ENCODE results near the gene SKI. TPM values are rescaled to one million over a fixed set of nuclear protein-coding genes. Genes with fewer than 3 reads are reported as not detected.
"Not testable (repeated sequence)": the region's sequence is repeated elsewhere in the genome, so short reads cannot be mapped to it uniquely, and the experiment has no call there.

SKI gene
- total and polyA plus RNA-seq, 4 donors, result 17.1 to 90.7 (median 40.7) TPM

DNA sequence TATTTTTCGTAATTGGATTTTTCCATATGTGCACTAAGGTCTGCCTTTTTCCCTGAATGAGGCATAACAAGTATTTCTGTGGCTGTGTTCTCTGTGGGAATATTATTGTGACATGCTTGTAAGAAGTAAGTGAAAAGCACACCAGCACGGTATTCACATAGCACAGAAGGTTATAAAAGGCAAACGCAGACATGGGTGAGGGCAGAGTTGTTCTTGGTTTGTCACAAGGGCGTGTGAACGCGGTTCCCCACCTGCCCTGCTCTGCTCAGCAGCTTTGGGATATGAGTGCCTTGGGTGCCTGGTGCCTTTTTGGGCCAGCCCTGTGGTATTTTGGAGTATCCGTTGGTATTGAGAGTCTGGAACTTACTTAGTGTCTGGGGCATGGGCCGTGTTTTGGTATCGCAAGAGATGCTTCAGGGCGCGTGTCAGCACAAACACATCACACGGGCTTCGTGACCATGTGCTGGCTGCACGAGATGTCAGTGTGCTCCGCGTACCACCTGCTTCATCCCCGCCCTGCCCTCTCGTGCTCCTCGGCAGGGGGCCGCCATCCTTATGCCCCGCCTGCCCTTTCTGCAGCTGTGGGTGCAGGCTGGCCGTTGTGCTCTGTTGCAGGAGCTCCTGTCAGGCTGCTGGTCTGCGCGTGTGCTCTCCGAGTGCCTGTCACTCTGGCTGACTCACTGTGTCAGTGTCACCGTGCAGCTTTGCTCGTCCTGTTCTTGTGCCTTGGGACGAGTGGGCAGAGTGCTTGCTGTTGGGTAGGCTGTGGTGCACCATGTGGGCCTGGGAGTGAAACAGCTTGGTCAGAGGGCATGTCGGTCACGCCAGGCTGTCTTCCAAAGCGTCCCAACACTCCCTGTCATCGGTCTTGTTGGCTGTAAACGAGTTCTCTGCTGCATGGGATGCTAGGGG lies 15.0 kb downstream of the SKI start:
- no peak overlapping the region for H3K9ac ChIP-seq (ENCODE audit: insufficient read depth in 1 of 2, low read length in 2 of 2)
- TF ChIP-seq, protein P1, sequence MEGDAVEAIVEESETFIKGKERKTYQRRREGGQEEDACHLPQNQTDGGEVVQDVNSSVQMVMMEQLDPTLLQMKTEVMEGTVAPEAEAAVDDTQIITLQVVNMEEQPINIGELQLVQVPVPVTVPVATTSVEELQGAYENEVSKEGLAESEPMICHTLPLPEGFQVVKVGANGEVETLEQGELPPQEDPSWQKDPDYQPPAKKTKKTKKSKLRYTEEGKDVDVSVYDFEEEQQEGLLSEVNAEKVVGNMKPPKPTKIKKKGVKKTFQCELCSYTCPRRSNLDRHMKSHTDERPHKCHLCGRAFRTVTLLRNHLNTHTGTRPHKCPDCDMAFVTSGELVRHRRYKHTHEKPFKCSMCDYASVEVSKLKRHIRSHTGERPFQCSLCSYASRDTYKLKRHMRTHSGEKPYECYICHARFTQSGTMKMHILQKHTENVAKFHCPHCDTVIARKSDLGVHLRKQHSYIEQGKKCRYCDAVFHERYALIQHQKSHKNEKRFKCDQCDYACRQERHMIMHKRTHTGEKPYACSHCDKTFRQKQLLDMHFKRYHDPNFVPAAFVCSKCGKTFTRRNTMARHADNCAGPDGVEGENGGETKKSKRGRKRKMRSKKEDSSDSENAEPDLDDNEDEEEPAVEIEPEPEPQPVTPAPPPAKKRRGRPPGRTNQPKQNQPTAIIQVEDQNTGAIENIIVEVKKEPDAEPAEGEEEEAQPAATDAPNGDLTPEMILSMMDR (IDR thresholded peaks at IDR 0.05; ENCODE audit: control extremely low read depth, extremely low read depth), result no peak
- peaks cover 16 to 56% (median 42%) of the 10 kb centered on the region in 5 donors for H3K4me1 ChIP-seq (ENCODE audit: control insufficient read depth in 5 of 5, insufficient read depth in 5 of 5, low read length in 5 of 5)
- H3K9me3 ChIP-seq (ENCODE audit: control insufficient read depth in 4 of 4, insufficient read depth in 3 of 4, low read length in 3 of 4), result no peaks in the 10 kb centered on the region
- 82 to 84% methylated on average over 33 of the region's 33 CpGs for WGBS, 2 donors
- H3K4me3 ChIP-seq, result no peak overlapping the region
- H3K27me3 ChIP-seq (ENCODE audit: control insufficient read depth in 3 of 3, insufficient read depth in 3 of 3, low read length in 2 of 3), result no peaks in the 10 kb centered on the region
- H3K27ac ChIP-seq (ENCODE audit: low read depth in 1 of 2, low read length in 1 of 2), result peak overlapping the region; percentile 0 to 45
- no peak for ATAC-seq (ENCODE audit: insufficient read depth, low FRiP score)
- peaks cover 0 to 11% (median 4%) of the 10 kb centered on the region in 4 donors for H3K36me3 ChIP-seq (ENCODE audit: control insufficient read depth in 4 of 4, insufficient read depth in 4 of 4, low read length in 4 of 4)
- no peak for DNase-seq

DNA sequence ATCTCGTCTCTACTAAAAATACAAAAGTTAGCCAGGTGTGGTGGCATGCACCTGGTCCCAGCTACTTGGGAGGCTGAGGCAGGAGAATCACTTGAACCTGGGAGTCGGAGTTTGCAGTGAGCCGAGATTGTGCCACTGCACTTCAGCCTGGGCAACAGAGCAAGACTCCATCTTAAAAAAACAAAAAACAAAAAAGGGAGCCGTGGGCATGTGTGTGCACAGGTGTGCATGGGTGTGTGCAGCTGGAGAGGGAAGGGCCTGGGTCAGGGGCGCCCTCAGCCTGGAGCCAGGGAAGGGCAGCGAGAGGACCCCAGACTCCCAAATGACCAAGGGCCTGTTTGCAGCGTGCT lies 18.9 kb downstream of the SKI start:
- not testable (repeated sequence) for DNase-seq; H3K9ac ChIP-seq (ENCODE audit: insufficient read depth in 1 of 2, low read length in 2 of 2); H3K4me3 ChIP-seq; ATAC-seq (ENCODE audit: insufficient read depth, low FRiP score); H3K27me3 ChIP-seq (ENCODE audit: control insufficient read depth in 3 of 3, insufficient read depth in 3 of 3, low read length in 2 of 3); H3K9me3 ChIP-seq (ENCODE audit: control insufficient read depth in 4 of 4, insufficient read depth in 3 of 4, low read length in 3 of 4); H3K36me3 ChIP-seq (ENCODE audit: control insufficient read depth in 4 of 4, insufficient read depth in 4 of 4, low read length in 4 of 4)
- peak overlapping the region in 1 of 2 donors; percentile 43 for H3K27ac ChIP-seq (ENCODE audit: low read depth in 1 of 2, low read length in 1 of 2)
- WGBS, 2 donors, result 87 to 92% methylated on average over 7 of the region's 7 CpGs
- peaks cover 11 to 59% (median 46%) of the 10 kb centered on the region in 5 donors for H3K4me1 ChIP-seq (ENCODE audit: control insufficient read depth in 5 of 5, insufficient read depth in 5 of 5, low read length in 5 of 5)

DNA sequence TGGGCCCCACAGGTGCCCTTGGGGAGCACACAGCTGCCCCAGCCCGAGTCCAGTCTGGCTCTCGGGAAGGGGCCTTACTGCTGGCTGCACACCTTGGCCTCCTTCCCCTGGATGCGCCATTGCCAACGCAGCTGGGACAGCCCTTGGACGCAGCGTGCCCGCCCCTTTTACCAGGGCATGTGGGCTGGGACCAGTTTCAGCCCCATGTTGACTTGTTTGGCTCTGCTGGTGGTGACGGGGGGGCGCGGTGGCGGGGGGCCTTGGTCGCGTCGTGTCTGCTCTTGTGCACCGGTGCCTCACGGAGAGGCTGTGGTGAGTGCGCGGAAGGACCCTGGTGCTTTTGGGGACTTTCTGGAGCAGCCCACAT lies 19.6 kb downstream of the SKI start:
- no peak overlapping the region for H3K4me3 ChIP-seq
- peaks cover 11 to 63% (median 47%) of the 10 kb centered on the region in 5 donors for H3K4me1 ChIP-seq (ENCODE audit: control insufficient read depth in 5 of 5, insufficient read depth in 5 of 5, low read length in 5 of 5)
- TF ChIP-seq, protein P1 (IDR thresholded peaks at IDR 0.05; ENCODE audit: control extremely low read depth, extremely low read depth), result no peak
- no peaks in the 10 kb centered on the region for H3K9me3 ChIP-seq (ENCODE audit: control insufficient read depth in 4 of 4, insufficient read depth in 3 of 4, low read length in 3 of 4)
- H3K27me3 ChIP-seq (ENCODE audit: control insufficient read depth in 3 of 3, insufficient read depth in 3 of 3, low read length in 2 of 3), result no peaks in the 10 kb centered on the region
- WGBS, 2 donors, result 74 to 82% methylated on average over 18 of the region's 18 CpGs
- DNase-seq (no peak), ATAC-seq (ENCODE audit: insufficient read depth, low FRiP score) (no peak)
- H3K36me3 ChIP-seq (ENCODE audit: control insufficient read depth in 4 of 4, insufficient read depth in 4 of 4, low read length in 4 of 4), result no peaks in the 10 kb centered on the region
- H3K27ac ChIP-seq (ENCODE audit: low read depth in 1 of 2, low read length in 1 of 2), result peak overlapping the region in 1 of 2 donors; percentile 81
- H3K9ac ChIP-seq (ENCODE audit: insufficient read depth in 1 of 2, low read length in 2 of 2), result no peak overlapping the region

DNA sequence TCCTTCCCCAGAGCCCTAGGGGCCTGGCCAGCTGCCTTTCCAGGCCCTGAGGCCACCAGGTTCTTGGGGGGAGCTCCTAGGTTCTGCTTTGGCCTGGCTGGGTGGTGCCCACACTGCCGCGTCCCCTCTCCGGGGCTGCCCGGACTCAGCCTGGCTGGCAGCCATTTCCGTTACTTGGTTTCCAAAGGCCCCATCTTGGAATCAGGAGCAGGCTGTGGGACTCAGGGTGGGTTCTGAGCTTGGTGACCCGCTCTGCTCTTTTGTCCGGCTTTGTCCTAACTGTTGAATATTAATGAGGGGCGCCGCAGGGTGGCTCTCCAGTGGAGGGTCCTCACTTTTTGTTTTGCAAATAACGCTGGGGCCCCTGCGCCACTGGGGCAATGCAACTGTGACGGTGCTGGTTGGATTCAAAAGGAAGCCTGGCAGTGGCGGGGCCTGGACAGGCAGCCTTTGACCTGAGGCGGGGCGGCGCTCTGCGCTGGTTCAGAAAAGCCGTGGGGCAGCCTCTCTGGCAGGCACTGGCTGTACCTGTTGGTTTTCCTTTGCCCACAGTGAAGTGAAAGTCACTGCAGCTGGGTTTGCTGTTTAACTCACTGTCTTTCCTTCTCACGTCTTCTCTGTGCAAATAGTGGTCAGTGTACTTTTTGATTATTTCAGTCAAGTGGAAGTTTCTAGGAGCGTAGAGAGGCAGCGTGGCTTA lies 20.2 kb downstream of the SKI start:
- peaks cover 11 to 58% (median 47%) of the 10 kb centered on the region in 5 donors for H3K4me1 ChIP-seq (ENCODE audit: control insufficient read depth in 5 of 5, insufficient read depth in 5 of 5, low read length in 5 of 5)
- DNase-seq (peak in 1 of 3 donors; percentile 44), ATAC-seq (ENCODE audit: insufficient read depth, low FRiP score) (peak; percentile 30)
- H3K9ac ChIP-seq (ENCODE audit: insufficient read depth in 1 of 2, low read length in 2 of 2), result peak overlapping the region in 1 of 2 donors; percentile 3
- H3K27ac ChIP-seq (ENCODE audit: low read depth in 1 of 2, low read length in 1 of 2), result peak overlapping the region in 1 of 2 donors; percentile 81
- H3K4me3 ChIP-seq, result no peak overlapping the region
- no peaks in the 10 kb centered on the region for H3K9me3 ChIP-seq (ENCODE audit: control insufficient read depth in 4 of 4, insufficient read depth in 3 of 4, low read length in 3 of 4)
- WGBS, 2 donors, result 59 to 74% methylated on average over 21 of the region's 21 CpGs
- TF ChIP-seq, protein P1 (IDR thresholded peaks at IDR 0.05; ENCODE audit: control extremely low read depth, extremely low read depth), result no peak
- no peaks in the 10 kb centered on the region for H3K36me3 ChIP-seq (ENCODE audit: control insufficient read depth in 4 of 4, insufficient read depth in 4 of 4, low read length in 4 of 4)
- no peaks in the 10 kb centered on the region for H3K27me3 ChIP-seq (ENCODE audit: control insufficient read depth in 3 of 3, insufficient read depth in 3 of 3, low read length in 2 of 3)
